GM12892 (cell line): ENCODE data around the gene FOXO6.

Experiments used
- POLR2A ChIP-seq: IDR thresholded peaks from 2 replicates; pipeline ENCODE4 v1.6.1; 2011; ENCODE audit warnings: low read depth, low read length, control low read depth
- TAF1 ChIP-seq: IDR thresholded peaks from 2 replicates; pipeline ENCODE4 v1.6.1; 2011; ENCODE audit warnings: low read depth, mild to moderate bottlenecking, control low read depth, low read length, borderline replicate concordance

DNA sequence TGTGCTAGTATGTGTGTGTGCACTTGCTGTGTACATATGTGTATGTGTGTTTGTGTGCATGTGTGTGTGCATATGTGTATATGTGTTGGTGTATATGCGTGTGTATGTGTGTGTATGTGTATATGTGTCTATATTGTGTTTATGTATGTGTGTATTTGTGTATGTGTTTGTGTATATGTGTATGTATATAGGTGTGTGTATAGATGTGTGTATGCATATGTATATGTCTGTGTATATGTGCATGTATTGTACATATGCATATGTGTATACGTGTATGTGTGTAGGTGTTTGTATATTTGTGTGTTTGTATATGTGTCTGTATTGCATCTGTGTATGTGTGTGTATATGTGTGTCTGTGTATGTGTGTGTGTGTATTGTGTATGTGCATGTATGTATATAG lies 64.1 kb downstream of the FOXO6 start:
- TF ChIP-seq TAF1: no peak
- TF ChIP-seq POLR2A: no peak
